CMK (cell line): Measurements from ENCODE around the gene FHOD3.

Experiments used
- DNase-seq: peaks from one replicate; pipeline ENCODE4 v3.0.0-alpha.2; 2010; ENCODE audit warnings: low read depth

FHOD3 gene

DNA sequence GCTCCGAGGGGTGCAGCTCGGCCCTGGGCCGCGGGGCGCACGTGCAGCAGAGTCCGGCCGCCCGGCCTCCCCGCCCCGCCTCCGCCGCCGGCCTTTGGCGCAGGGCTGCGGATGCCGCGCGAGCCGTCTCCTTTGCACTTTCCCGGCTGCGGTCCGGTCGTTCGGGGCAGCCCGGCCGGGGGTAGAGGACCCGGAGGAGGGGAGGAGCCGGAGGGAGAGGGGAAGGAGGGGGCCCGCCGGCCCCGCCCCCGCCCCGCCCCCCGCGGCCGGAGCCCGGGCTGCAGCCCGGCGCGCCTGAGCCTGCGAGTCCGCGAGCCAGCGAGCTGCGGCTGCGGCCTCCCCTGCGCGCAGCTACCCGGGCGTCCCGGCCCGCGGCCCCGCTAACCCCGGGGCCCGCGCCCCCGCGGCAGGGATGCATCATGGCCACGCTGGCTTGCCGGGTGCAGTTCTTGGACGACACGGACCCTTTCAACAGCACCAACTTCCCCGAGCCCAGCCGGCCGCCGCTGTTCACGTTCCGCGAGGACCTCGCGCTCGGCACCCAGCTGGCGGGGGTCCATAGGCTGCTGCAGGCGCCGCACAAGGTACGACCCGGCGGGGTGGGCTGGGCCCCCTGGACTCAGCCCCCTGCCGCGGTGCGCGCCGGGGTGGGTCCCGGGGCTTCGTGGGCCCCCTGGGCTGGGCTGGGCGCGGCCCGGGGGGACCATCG lies at the start of gene FHOD3:
Gene FHOD3, plus strand, starts transcription at position 297 of the 709 bp plus-strand sequence. Its CDS starts 123 bp downstream, at position 420.
- no peak for DNase-seq

DNA sequence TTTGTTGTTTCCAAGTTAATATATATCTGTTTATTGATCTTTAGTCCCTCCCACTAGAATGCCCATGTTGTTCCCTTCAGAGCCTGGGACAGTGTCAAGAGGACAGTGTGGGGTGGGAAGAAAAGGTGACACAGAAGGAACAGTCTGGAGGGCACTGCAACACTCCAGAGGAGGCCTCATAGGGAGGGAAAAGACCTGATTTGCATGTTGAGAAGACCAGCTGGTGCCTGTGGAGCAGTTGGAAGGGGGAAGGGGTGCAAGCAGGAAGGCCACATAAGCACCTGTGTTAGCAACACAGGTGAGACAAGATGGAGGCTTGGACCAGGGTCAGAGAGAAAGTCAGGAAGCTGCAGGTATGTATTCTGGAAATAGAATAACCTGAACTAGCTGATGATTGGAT lies 48.1 kb upstream of the FHOD3 start:
- no peak for DNase-seq

DNA sequence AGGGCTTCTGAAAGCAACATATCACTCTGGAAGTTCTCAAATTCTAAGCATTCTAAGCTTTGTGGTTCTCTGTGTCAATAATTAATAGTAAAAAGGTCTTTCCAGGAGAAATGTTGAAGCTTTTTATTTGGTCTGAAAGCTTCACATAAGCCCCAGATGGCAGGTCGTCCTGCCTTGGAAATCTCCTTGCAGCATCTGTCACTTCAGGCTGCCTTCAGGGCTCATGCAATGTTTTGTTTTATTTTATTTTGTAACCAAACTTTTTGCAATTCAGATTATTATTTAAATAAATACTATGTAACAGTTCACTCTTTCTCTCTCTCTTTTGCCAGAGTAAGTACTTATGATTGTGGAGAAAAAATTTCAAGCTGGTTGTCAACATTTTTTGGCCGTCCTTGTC lies 46.7 kb upstream of the FHOD3 start:
- no peak for DNase-seq

DNA sequence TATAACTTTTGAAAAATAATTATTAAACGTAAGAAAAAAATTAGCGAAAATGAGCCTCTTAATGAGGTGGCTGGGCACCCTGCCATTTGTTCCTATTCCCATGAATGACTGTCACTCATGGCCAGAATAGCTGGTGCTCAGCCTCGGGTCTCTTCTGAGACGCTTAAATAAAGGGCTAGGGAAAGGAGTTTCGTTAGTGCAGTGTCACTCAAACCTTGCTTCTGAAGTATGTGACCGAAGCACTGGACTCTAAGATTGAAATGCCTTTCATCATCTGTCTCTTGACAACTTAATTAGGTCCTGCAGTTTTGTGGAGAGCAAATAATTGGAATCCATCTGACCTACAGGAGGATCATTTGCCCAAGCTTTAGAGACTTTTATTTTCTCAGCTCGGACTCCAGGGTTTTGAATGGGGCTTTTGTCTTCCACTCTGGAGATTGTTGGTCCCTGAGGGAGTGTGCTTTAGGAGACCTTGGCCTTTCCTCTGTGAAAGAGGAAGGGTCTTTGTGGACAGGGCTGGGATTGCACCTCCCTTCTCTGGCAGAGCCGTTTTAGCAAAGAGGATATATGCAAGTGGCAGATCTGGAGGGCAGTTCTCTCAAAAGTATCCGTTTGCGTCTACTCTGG lies 42.3 kb upstream of the FHOD3 start:
- no peak for DNase-seq

DNA sequence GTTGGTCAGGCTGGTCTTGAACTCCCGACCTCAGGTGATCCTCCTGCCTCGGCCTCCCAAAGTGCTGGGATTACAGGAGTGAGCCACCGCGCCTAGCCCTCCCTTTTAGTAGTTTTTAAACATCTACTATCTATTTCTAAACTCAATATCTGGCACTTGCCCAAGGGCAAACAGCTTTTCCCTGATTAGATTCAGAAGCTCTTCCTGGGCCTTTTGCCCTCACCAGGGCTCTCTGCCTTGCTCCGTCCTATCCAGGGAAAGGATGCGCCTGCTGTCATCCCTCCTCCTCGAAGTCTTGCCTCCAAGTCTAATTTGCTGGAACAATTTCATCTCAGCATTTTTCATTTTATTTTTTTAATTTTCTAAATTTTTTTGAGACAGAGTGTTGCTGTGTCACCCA lies 41.4 kb upstream of the FHOD3 start:
- no peak for DNase-seq

DNA sequence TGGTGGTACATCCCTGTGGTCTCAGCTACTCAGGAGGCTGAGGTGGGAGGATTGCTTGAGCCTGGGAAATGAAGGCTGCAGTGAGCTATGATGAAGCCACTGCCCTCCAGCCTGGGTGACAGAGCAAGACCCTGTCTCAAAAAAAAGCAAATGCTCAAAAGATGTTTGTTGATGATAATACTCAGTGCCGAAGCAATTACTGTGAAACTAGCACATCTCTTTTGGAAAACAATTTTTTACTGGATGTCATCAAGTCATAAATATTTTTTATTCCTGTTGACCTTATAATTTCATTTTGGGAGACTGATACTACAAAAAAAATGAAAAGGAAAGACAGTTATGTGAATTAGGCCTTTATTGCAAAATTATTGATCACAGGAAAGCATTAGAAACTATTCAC lies 34.5 kb upstream of the FHOD3 start:
- DNase-seq: no peak

DNA sequence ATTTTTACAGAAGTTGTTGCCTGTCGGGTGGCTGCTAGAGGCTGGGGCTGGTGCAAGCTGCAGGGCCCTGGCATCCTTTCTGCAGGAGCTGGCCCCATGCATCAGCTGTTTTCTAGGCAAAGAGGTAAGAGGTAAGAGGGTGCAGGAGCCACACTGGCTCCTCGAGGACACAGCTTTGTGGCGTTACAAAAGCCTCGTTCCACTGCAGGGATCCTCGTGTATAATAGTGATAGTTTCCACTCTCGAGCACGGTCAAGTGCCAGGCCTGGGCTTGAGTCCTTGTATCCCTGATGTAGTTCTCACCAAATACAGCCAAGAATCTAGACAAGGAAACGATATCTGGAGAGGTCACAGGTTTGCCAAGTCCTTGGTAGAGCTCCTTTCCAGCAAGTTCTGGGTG lies 33.2 kb upstream of the FHOD3 start:
- no peak for DNase-seq

DNA sequence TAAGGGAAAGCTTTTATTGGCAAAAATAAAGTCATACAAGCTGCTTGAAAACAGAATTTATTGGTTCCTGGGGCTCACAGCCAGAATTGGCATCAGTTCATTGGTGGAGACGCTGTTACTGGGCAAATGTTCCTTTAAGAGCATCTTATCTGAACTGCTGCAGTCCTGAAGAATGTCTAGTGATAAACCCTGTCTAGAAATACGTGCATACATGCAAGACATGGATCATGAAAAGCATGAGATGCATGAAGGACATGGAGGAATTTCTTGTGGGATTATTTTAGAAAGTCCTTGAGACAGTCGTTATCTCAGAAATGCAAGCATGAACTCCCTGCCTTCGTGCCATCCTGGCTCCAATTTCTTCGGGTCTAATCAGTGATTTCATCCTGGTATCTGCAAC lies 32.5 kb upstream of the FHOD3 start:
- DNase-seq: no peak

DNA sequence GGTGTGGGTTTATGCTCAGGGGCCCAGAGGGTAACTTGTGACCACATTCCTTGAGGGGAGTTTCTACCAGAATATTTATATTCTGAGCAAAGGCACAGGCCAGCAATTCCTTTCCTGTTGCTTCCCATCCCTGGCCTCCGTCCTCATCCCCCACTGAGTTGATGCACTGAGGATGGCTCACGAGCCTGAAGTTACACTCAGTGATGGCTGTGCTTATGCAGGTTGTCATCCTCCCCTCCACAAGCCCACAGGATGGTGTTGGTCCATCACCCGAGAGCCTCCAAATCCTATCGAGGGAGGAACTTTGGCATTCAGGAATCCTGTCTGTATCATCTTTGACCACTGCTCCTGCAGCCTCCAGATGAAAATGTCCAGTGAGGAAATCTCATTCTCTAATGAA lies 28.4 kb upstream of the FHOD3 start:
- no peak for DNase-seq

DNA sequence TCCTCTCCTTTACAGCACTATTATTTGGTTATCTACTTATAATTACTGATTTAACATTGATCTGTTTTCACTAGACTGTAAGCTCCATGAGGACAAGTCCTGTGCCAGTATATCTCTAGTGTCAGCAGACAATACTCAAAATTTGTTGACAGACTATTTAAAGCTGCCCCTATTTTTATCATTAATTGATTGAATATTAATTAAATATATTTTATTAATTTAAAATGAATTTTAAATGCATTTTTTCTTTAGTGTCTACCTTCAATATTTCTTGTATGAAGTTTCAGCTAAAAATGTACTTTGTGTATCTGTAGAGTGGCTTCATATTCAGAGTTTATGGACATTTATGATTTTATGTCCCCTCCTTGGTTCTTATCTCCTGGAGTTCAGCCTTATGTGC lies 26.4 kb upstream of the FHOD3 start:
- DNase-seq: no peak

DNA sequence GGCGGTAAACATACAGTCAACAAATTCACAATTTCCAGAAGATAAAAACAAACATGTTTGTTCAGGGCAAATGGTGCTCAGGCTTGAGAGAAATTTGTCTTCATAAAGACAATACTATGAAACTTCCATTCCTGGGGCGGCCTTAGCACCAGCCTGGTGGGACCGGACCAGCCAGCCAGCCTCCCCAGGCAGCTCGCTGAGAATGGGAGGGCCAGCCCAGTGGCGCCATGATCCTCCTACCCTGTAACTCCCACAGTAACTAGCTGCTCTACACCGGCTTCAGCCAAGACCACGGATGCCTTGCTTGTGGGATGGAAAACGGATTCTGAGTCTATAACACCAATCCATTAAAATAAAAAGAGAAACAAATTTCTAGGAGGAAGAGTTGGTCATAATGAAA lies 24.2 kb upstream of the FHOD3 start:
- no peak for DNase-seq

DNA sequence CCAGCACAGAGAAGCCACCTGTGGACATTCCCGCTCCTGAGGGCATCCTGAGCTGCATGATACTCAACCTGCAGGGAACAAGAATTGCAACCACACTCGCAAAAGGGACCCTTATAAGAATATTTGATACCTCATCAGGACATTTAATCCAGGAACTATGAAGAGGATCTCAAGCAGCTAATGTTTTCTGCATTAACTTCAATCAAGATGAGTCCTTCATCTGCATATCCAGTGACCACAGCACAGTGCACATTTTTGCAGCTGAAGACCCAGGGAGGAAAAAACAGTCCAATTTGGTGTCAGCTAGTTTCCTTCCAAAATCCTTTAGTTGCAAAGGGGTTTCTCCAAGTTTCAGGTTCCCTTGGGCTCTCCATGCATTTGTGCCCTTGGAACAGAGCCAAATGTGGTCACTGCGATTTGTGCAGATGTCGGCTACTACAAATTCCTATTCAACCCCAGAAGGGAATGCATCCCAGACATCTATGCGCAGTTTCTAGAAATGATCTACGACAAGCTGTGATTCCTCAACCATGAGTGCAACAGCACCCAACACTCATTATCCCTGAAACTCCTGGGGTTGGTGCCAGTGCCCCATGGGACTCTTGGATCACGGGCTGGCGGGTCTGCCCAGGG lies 23.3 kb upstream of the FHOD3 start:
- no peak for DNase-seq

DNA sequence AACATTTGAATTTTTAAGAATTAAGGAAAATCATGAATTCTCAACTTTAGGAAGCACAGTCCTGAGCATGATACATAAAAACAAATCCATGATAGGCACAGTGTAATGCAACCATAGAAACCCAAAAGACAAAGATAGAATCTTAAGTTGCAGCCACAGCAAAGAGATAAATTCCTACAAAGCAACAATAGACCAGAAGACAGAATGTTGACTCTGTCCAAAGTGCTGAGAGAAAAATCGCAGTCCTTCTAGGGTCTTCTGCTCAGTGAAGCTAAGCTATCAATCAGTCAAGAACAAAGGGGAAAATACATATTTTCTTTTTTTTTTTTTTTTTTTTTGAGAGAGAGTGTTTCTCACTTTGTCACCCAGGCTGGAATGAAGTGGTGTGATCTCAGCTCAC lies 22.0 kb upstream of the FHOD3 start:
- no peak for DNase-seq

DNA sequence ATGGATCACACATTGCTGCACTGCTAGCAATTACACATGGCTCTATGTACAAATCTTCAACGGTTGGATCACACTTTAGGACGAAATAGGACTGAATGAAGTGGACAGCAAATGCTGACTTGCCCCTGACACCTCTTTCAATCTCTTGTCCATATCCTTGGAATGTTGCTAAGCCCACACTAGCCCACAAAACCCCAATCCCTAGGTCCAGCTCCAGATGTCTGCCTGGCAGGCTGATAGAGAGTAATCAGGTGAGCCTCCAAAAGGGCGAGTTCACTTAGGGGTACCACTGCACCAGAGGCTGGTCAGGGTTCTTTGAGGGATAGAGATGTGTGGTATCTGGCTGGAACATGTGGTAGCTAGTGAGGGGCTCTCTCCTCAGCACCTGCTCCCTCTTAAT lies 18.5 kb upstream of the FHOD3 start:
- DNase-seq: no peak

DNA sequence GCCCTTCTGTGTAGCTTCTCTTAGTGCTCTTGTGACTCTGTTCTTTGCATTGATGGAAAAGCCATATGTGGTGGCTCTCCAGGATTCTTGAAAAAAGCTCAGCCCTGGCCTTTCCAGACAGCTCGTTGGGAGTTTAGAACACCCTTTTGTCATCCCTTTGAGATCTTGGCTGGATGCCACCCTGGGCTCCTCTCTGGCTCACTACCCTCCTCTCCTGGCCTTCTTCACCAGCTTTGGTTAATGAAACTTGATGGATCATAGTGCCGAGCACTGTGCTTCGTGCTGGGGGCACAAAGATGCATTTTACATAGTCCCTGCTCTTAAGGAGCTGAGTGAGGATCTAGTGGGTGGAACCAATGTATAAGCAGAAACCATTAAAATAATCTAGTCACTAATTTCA lies 15.6 kb upstream of the FHOD3 start:
- no peak for DNase-seq

DNA sequence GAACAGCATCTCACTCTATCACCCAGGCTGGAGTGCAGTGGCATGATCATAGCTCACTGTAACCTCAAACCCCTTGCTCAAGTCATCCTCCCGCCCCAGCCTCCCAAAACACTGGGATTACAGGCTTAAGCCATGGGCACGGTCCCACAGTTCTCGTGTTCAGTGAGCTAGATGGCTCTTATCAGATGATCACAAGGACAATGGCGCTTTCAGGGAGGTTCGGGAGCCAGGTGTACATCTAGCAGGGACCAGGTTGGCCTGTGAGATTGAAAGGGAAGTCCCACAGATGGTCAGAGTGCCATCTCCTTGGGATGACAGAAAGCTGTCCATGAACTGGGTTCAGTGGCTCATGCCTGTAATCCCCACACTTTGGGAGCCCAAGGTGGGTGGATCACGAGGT lies 14.1 kb upstream of the FHOD3 start:
- no peak for DNase-seq

DNA sequence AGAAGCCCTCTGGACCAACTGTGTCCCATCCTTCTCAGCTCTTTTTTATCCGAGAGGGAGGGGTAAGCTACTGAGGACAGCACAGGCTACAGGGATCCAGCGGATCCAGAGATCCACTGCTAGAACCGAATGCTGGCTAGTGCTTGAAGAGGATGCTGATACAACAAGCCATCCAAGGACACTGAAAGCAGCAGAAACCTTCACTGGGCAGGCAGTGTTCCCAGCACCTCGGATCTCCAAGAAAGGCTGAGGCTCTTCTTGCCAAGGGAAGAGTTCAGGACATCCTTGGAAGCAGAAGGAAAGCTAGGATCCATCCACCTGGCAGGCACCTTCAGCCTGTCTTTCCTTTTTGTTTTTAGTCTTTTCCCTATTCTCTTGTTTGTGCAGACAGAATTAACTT lies 13.2 kb upstream of the FHOD3 start:
- no peak for DNase-seq

DNA sequence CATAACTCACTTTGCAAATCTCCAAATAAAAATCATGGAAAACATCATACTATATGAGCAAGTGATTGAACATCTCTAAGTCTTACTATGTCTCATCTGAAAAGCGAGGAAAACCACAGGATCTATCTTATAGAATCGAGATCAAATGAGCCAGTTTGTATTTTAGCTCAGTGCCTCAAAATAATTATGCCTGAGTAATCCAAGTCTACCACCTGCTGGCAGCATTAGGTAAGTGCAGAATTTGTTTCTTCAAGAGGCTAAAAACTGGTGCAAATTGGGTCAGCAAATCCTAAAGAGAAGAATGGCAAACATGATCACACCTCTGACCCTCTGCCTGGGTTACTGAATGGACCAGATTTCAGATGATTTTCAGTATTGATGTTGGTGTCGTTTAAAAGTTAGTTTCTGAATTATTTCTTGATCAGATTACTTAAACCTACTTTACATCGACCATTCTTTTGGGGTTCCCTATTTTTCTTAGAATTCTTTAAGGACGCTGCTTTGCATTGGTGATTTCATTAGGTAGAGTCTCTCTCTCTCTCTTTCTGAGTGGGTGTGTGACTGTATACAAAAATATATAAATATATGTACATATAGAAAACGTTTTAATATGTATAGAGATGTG lies 12.7 kb upstream of the FHOD3 start:
- peak; percentile 1 for DNase-seq

DNA sequence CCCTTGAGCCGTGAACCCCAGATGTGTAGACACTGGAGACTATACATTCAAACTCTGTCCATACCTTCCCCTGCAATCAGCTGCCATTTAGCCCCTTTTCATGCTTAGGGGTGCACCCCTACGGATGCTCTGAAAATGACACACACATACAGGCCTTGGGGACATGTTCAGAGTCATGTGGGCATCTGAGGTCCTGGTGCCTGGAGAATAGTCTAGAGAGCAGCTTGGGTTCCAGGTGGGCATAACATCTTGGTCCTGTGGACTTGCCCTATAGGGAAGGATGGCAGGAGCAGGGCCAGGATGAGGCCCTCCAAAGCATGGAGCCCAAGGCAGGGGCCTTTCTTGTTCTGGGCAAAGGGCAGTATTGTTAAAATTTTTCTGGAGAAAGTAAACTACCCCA lies 9.9 kb upstream of the FHOD3 start:
- no peak for DNase-seq

DNA sequence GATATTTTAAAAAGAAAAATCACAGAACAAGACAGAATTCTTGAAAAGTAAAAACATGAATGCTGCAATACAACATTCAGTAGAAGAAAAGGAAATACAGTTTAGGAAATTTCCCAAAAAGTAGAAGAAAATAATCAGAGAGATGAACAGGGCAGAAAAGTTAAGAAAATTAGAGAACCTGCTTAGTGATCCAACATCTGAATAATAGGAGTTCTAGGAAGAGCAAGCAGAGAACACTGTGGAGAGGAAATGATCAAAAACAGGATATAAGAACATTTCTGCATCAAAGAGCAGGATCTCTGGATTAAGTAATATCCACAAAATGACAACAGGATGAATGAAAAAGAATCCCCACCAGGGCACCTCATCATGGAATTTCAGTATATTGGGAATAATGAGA lies 8.8 kb upstream of the FHOD3 start:
- DNase-seq: no peak

DNA sequence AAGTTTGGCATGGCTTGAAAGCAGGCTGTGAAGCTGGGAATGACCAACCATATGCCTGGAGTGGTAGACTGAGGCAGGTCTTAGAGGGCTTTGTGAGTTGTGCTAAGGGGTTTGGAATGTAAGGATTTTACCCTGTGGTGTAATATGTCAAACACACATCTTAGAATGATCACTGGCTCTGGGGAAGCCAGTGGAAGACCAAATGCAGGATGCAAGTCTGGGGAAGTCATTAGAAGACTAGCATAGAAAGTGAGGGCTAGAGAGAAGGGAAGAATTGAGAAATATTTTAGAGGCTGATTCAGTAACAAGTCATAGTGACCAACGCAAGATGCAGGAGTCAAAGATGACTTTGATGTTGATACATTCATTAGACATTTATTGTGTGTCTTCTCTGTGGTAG lies 3.5 kb upstream of the FHOD3 start:
- DNase-seq: no peak

DNA sequence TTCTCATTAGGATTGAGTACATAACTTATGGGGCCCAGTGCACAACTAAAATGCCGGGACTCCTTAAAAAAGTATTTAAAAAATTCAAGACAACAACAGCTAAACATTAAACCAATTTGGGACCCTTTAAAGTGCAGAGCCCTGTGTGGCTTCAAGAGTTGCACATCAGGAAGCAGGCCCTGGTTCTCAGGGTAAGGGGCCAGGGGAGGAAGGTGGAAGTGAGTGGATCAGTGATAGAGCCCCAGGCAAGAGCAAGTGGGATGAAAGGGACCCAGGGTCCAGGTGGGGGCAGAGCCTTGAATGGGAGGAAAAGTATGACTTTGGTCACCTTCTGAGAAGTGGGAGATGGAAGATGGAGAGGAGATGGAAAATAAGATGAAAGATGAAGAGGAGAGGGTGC lies 2.3 kb upstream of the FHOD3 start:
- no peak for DNase-seq

DNA sequence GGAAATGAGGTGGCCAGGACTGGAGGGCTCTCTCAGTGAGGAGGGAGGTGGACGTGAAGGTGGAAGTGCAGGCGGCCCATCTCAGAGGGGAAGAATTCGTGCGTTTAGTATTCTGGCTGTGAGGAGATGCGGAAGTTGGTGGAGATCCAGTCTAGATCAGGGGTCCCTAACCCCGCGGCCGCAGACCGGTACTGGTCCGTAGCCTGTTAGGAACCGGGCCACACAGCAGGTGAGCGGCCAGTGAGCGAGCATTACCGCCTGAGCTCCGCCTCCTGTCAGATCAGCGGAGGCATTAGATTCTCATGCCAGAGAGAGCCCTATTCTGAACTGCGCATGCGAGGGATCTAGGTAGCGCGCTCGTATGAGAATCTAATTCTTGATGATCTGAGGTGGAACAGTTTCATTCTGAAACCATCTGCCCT lies 1.6 kb upstream of the FHOD3 start:
- DNase-seq: no peak
